Body of pancreas (tissue), 4 donors: Measurements from ENCODE around the gene SSNA1.

Experiments
- CTCF ChIP-seq, 7 experiments: fragments of 450-650 bp in 4 of 7; fragments of 200-600 bp in 3 of 7; sonication (generic) in 3 of 7; IDR thresholded peaks; one replicate each; pipeline ENCODE4 v1.5.1; 2016 to 2019; ENCODE audit warnings: antibody characterized with exemption in 7 of 7
- POLR2A ChIP-seq, 3 donors: fragments of 450-650 bp; IDR thresholded peaks; one replicate each; pipeline ENCODE4 v1.6.1; 2016; ENCODE audit warnings: antibody characterized with exemption in 3 of 3, mild to moderate bottlenecking in 2 of 3

DNA sequence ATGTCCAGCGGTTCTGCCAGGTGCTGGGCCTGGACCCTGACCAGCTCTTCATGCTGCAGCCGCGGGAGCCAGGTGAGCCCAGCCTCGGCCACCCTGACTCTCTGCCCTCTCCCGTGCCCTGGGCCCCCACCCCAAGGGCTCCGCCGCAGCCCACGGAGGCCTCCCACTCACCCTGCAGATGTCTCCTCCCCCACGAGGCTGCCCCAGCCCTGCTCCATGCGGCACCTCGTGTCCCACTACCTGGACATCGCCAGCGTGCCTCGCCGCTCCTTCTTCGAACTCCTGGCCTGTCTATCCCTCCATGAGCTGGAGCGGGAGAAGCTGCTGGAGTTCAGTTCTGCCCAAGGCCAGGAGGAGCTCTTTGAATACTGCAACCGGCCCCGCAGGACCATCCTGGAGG, 26.1 kb downstream of the SSNA1 start:
- TF ChIP-seq CTCF (IDR thresholded peaks at IDR 0.05) (no peak), POLR2A (IDR thresholded peaks at IDR 0.05) (no peak)
